HCT116 (cell line): ENCODE measurements around the gene DNAJB1. TPM values are rescaled to one million over a fixed set of nuclear protein-coding genes. Genes with fewer than 3 reads are reported as not detected.

ENCODE experiments used
- ATAC-seq: fragments of 200-7000 bp; cut with Tn5 transposase; 2 replicates; pipeline ENCODE4 v1.9.1; 2020; ENCODE audit warnings: mild to moderate bottlenecking, moderate library complexity
- BruUV-seq: library from RNA; stranded (reverse); fragments of 400-500 nt; replicated peaks from 2 replicates; lab custom pipeline; 2021; lab: Mats Ljungman, UMichigan
- CTCF ChIA-PET: fragments of 300-600 bp; sonication (Branson Sonifier 250); formaldehyde crosslinking; loops from one replicate; lab custom pipeline; 2021; ENCODE audit warnings: antibody characterized with exemption; lab: Charles Lee
- POLR2A ChIA-PET: fragments of 300-600, 350-600 bp; sonication (Branson Sonifier 250); formaldehyde crosslinking; loops from one replicate; lab custom pipeline; 2021; ENCODE audit warnings: antibody characterized with exemption; lab: Charles Lee
- RAD21 ChIA-PET, 2 experiments: fragments of 300-600 bp; sonication (Branson Sonifier 250); formaldehyde crosslinking; loops; one replicate each; lab custom pipeline; 2023; ENCODE audit warnings: low total read pairs in 2 of 2; ENCODE audit not compliant: uncharacterized antibody in 2 of 2, unreplicated experiment in 2 of 2, low non-redundant PET in 1 of 2; lab: Charles Lee
- DNase-seq: peaks from one replicate; pipeline ENCODE4 v3.0.0-alpha.2; 2010; ENCODE audit warnings: low read depth, low spot score
- H2AFZ ChIP-seq: fragments of 200-600 bp; shearing (Covaris generic), sonication (generic); 2 replicates; pipeline ENCODE4 v1.6.1; 2017; ENCODE audit warnings: low read depth, mixed run types, mixed read lengths, antibody characterized with exemption, low read length; ENCODE audit not compliant: poor library complexity, severe bottlenecking
- H3K27ac ChIP-seq: 2 replicates; pipeline ENCODE4 v1.5.1; 2012; ENCODE audit warnings: low read depth, low read length
- H3K27me3 ChIP-seq: fragments of 200-600 bp; sonication (generic); 2 replicates; pipeline ENCODE4 v1.6.1; 2016; ENCODE audit warnings: mixed run types, low read length, mixed read lengths; ENCODE audit not compliant: insufficient read depth
- H3K36me3 ChIP-seq, 2 experiments: fragments of 200-500 bp in 1 of 2; fragments of 200-600 bp in 1 of 2; sonication (Bioruptor generic) in 1 of 2; sonication (generic) in 1 of 2; 2 replicates each; pipeline versions ENCODE4 v1.5.1 to v1.6.1; 2014 to 2016; ENCODE audit warnings: low read length in 2 of 2, inconsistent platforms in 1 of 2, mixed read lengths in 1 of 2, mixed run types in 1 of 2; ENCODE audit not compliant: insufficient read depth in 2 of 2, control insufficient read depth in 1 of 2
- H3K4me1 ChIP-seq, 2 experiments: fragments of 200-600 bp in 1 of 2; sonication (generic) in 1 of 2; 2 replicates each; pipeline versions ENCODE4 v1.5.1 to v1.6.1; 2012 to 2017; ENCODE audit warnings: low read length in 2 of 2, inconsistent platforms in 1 of 2, mild to moderate bottlenecking in 1 of 2, mixed read lengths in 1 of 2, mixed run types in 1 of 2, moderate library complexity in 1 of 2; ENCODE audit not compliant: insufficient read depth in 2 of 2, control insufficient read depth in 1 of 2
- H3K4me2 ChIP-seq: fragments of 200-600 bp; sonication (generic); 2 replicates; pipeline ENCODE4 v1.6.1; 2017; ENCODE audit warnings: mixed run types, low read length, mixed read lengths
- H3K4me3 ChIP-seq, 2 experiments: fragments of 200-600 bp in 1 of 2; sonication (generic) in 1 of 2; replicated peaks in 1 of 2; 2 replicates each; pipeline ENCODE4 v1.5.1; 2011 to 2016; ENCODE audit warnings: low read length in 2 of 2, control low read depth in 1 of 2, low read depth in 1 of 2, mild to moderate bottlenecking in 1 of 2, mixed read lengths in 1 of 2, mixed run types in 1 of 2
- H3K79me2 ChIP-seq: fragments of 200-600 bp; sonication (generic); 2 replicates; pipeline ENCODE4 v1.6.1; 2017; ENCODE audit warnings: mild to moderate bottlenecking, mixed run types, low read length, moderate library complexity, mixed read lengths; ENCODE audit not compliant: insufficient read depth
- H3K9ac ChIP-seq: fragments of 200-600 bp; sonication (generic); 2 replicates; pipeline ENCODE4 v1.6.1; 2016; ENCODE audit warnings: low read length, mixed read lengths
- H3K9me2 ChIP-seq: fragments of 200-600 bp; sonication (generic), shearing (Covaris generic); 2 replicates; pipeline ENCODE4 v1.6.1; 2017; ENCODE audit warnings: mixed run types, mild to moderate bottlenecking, moderate library complexity; ENCODE audit not compliant: insufficient read depth
- H3K9me3 ChIP-seq, 2 experiments: fragments of 200-500 bp in 1 of 2; fragments of 200-600 bp in 1 of 2; sonication (Bioruptor generic) in 1 of 2; sonication (generic) in 1 of 2; 2 replicates each; pipeline ENCODE4 v1.6.1; 2014 to 2017; ENCODE audit warnings: low read length in 2 of 2, mixed read lengths in 2 of 2, inconsistent platforms in 1 of 2, low read depth in 1 of 2, mild to moderate bottlenecking in 1 of 2, mixed run types in 1 of 2, moderate library complexity in 1 of 2; ENCODE audit not compliant: control insufficient read depth in 1 of 2, insufficient read depth in 1 of 2
- H4K20me1 ChIP-seq: fragments of 200-600 bp; sonication (generic), shearing (Covaris generic); 2 replicates; pipeline ENCODE4 v1.6.1; 2017; ENCODE audit warnings: mixed run types, mild to moderate bottlenecking, moderate library complexity; ENCODE audit not compliant: insufficient read depth
- CEBPB ChIP-seq: IDR thresholded peaks from 2 replicates; pipeline ENCODE4 v1.6.1; 2012; ENCODE audit warnings: low read depth
- CTCF ChIP-seq, 3 experiments: fragments of 200-600 bp in 1 of 3; sonication (generic) in 1 of 3; IDR thresholded peaks in 2 of 3; conservative IDR thresholded peaks in 1 of 3; 2 replicates each; pipeline ENCODE4 v1.5.1; 2012 to 2017; ENCODE audit warnings: low read depth in 2 of 3, low read length in 2 of 3, antibody characterized with exemption in 1 of 3, borderline replicate concordance in 1 of 3, control low read depth in 1 of 3, mild to moderate bottlenecking in 1 of 3, mixed read lengths in 1 of 3, mixed run types in 1 of 3, moderate library complexity in 1 of 3; ENCODE audit not compliant: insufficient read depth in 1 of 3
- ELF1 ChIP-seq: IDR thresholded peaks from 2 replicates; pipeline ENCODE4 v1.6.1; 2012; ENCODE audit warnings: low read depth, borderline replicate concordance
- EZH2 ChIP-seq: fragments of 200-600 bp; sonication (generic); IDR thresholded peaks from 2 replicates; pipeline ENCODE4 v1.6.1; 2017; ENCODE audit warnings: antibody characterized with exemption, mixed run types
- EZH2phosphoT487 ChIP-seq: fragments of 200-600 bp; IDR thresholded peaks from 2 replicates; pipeline ENCODE4 v1.6.1; 2018; ENCODE audit warnings: antibody characterized with exemption, borderline replicate concordance
- JUND ChIP-seq: IDR thresholded peaks from 2 replicates; pipeline ENCODE4 v1.6.1; 2012
- MAX ChIP-seq: IDR thresholded peaks from 2 replicates; pipeline ENCODE4 v1.6.1; 2012
- POLR2AphosphoS5 ChIP-seq: IDR thresholded peaks from 2 replicates; pipeline ENCODE4 v1.6.1; 2011; ENCODE audit warnings: mild to moderate bottlenecking, low read depth, low read length, moderate library complexity
- RAD21 ChIP-seq: IDR thresholded peaks from 2 replicates; pipeline ENCODE4 v1.6.1; 2012; ENCODE audit warnings: low read depth, mild to moderate bottlenecking
- SP1 ChIP-seq: IDR thresholded peaks from 2 replicates; pipeline ENCODE4 v1.6.1; 2012; ENCODE audit warnings: low read depth
- intact Hi-C: fragments of 100-400 bp; cut with micrococcal nuclease; formaldehyde crosslinking; loops from 2 replicates; pipeline ENCODE4 v1.10.0; 2022
- total RNA-seq: library from RNA; stranded (reverse); gene quantifications from one replicate; pipeline ENCODE4 v1.2.1, GENCODE V29; 2021; ENCODE audit not compliant: unreplicated experiment

The DNAJB1 gene
- total RNA-seq, 1 experiment from 2014 or later, result 175 TPM

DNA sequence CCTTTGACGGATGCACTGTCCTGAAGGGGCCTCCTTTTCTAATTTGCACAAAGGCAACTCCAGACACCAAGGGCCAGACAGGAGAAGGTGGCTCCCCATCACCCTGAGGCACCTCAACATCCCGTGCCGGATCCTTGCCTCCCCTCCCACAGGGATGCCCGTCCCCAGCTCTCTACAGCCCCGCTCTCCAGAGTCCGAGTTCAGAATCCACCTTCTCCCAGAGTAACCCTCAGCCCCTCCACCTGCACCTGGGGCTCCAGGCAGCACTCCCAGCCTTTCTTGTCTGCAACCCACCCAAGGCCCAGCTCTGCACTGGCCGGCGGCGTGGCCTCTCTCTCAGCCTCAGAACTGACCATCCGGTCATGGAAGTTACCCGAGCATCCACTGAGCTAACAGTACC is 48.9 kb upstream of the DNAJB1 start:
- no peak overlapping the region for H3K9ac ChIP-seq
- H2AFZ ChIP-seq, result no peak overlapping the region
- no peaks in the 10 kb centered on the region for H3K9me3 ChIP-seq
- H3K27me3 ChIP-seq, result no peaks in the 10 kb centered on the region
- DNase-seq, result no peak
- BruUV-seq, result no TSS peak
- H3K4me1 ChIP-seq, result peaks cover 11 to 23% of the 10 kb centered on the region in 2 experiments; a peak in 3 of 4 replicates
- TF ChIP-seq EZH2phosphoT487, result no peak
- no peak for TF ChIP-seq POLR2AphosphoS5
- no peak for TF ChIP-seq ELF1
- no peak for TF ChIP-seq CEBPB
- no peak for TF ChIP-seq SP1
- TF ChIP-seq EZH2, result no peak
- TF ChIP-seq JUND, result no peak
- TF ChIP-seq RAD21, result no peak
- TF ChIP-seq MAX, result no peak
- TF ChIP-seq CTCF (IDR thresholded peaks at IDR 0.05 in 2 of 3, conservative IDR thresholded peaks at IDR 0.05 in 1 of 3; ENCODE audit: borderline replicate concordance in 1 of 3, insufficient read depth in 1 of 3, low read depth in 2 of 3, low read length in 2 of 3), result no peak
- ChIA-PET POLR2A (interaction anchor here (0.6 kb wide), 1 partner anchor 712 kb away, joined by 4 read pairs; no protein-coding TSS in a partner anchor), RAD21 (no interaction called here), CTCF (no interaction called here)
- H3K27ac ChIP-seq, result no peak overlapping the region
- peaks cover 50% of the 10 kb centered on the region for H3K79me2 ChIP-seq
- ATAC-seq, result no peak
- H4K20me1 ChIP-seq, result no peaks in the 10 kb centered on the region
- H3K4me2 ChIP-seq, result no peak overlapping the region
- intact Hi-C loops, result no loop called here
- H3K4me3 ChIP-seq, result no peak overlapping the region
- no peaks in the 10 kb centered on the region for H3K9me2 ChIP-seq
- peaks cover 0 to 4% of the 10 kb centered on the region in 2 experiments; a peak in 2 of 4 replicates for H3K36me3 ChIP-seq
